Thyroid gland (tissue), 4 donors: ENCODE results near the gene TSHZ2.

Experiments
- CTCF ChIP-seq, 6 experiments: fragments of 200-600 bp in 3 of 6; fragments of 450-650 bp in 3 of 6; sonication (generic) in 3 of 6; IDR thresholded peaks; one replicate each; pipeline ENCODE4 v1.5.1; 2016 to 2019; ENCODE audit warnings: antibody characterized with exemption in 6 of 6, mild to moderate bottlenecking in 2 of 6, inconsistent platforms in 1 of 6, moderate library complexity in 1 of 6
- POLR2A ChIP-seq, 2 donors: fragments of 450-650 bp; IDR thresholded peaks; one replicate each; pipeline ENCODE4 v1.6.1; 2017; ENCODE audit warnings: antibody characterized with exemption in 2 of 2, mild to moderate bottlenecking in 2 of 2, moderate library complexity in 1 of 2

GRCh38 chr20:52924411-52925271, 47.5 kb upstream of the TSHZ2 start:
- no peak for TF ChIP-seq CTCF (IDR thresholded peaks at IDR 0.05)
- no peak for TF ChIP-seq POLR2A (IDR thresholded peaks at IDR 0.05)
